HCT116 (cell line): ENCODE results near the gene SLC52A1. TPM values are rescaled to one million over a fixed set of nuclear protein-coding genes. Genes with fewer than 3 reads are reported as not detected.

ENCODE experiments used
- ATAC-seq: fragments of 200-7000 bp; cut with Tn5 transposase; 2 replicates; pipeline ENCODE4 v1.9.1; 2020; ENCODE audit warnings: mild to moderate bottlenecking, moderate library complexity
- BruUV-seq: library from RNA; stranded (reverse); fragments of 400-500 nt; replicated peaks from 2 replicates; lab custom pipeline; 2021; lab: Mats Ljungman, UMichigan
- CTCF ChIA-PET: fragments of 300-600 bp; sonication (Branson Sonifier 250); formaldehyde crosslinking; loops from one replicate; lab custom pipeline; 2021; ENCODE audit warnings: antibody characterized with exemption; lab: Charles Lee
- POLR2A ChIA-PET: fragments of 300-600, 350-600 bp; sonication (Branson Sonifier 250); formaldehyde crosslinking; loops from one replicate; lab custom pipeline; 2021; ENCODE audit warnings: antibody characterized with exemption; lab: Charles Lee
- RAD21 ChIA-PET, 2 experiments: fragments of 300-600 bp; sonication (Branson Sonifier 250); formaldehyde crosslinking; loops; one replicate each; lab custom pipeline; 2023; ENCODE audit warnings: low total read pairs in 2 of 2; ENCODE audit not compliant: uncharacterized antibody in 2 of 2, unreplicated experiment in 2 of 2, low non-redundant PET in 1 of 2; lab: Charles Lee
- DNase-seq: peaks from one replicate; pipeline ENCODE4 v3.0.0-alpha.2; 2010; ENCODE audit warnings: low read depth, low spot score
- H2AFZ ChIP-seq: fragments of 200-600 bp; shearing (Covaris generic), sonication (generic); 2 replicates; pipeline ENCODE4 v1.6.1; 2017; ENCODE audit warnings: low read depth, mixed run types, mixed read lengths, antibody characterized with exemption, low read length; ENCODE audit not compliant: poor library complexity, severe bottlenecking
- H3K27ac ChIP-seq: 2 replicates; pipeline ENCODE4 v1.5.1; 2012; ENCODE audit warnings: low read depth, low read length
- H3K27me3 ChIP-seq: fragments of 200-600 bp; sonication (generic); 2 replicates; pipeline ENCODE4 v1.6.1; 2016; ENCODE audit warnings: mixed run types, low read length, mixed read lengths; ENCODE audit not compliant: insufficient read depth
- H3K36me3 ChIP-seq, 2 experiments: fragments of 200-500 bp in 1 of 2; fragments of 200-600 bp in 1 of 2; sonication (Bioruptor generic) in 1 of 2; sonication (generic) in 1 of 2; 2 replicates each; pipeline versions ENCODE4 v1.5.1 to v1.6.1; 2014 to 2016; ENCODE audit warnings: low read length in 2 of 2, inconsistent platforms in 1 of 2, mixed read lengths in 1 of 2, mixed run types in 1 of 2; ENCODE audit not compliant: insufficient read depth in 2 of 2, control insufficient read depth in 1 of 2
- H3K4me1 ChIP-seq, 2 experiments: fragments of 200-600 bp in 1 of 2; sonication (generic) in 1 of 2; 2 replicates each; pipeline versions ENCODE4 v1.5.1 to v1.6.1; 2012 to 2017; ENCODE audit warnings: low read length in 2 of 2, inconsistent platforms in 1 of 2, mild to moderate bottlenecking in 1 of 2, mixed read lengths in 1 of 2, mixed run types in 1 of 2, moderate library complexity in 1 of 2; ENCODE audit not compliant: insufficient read depth in 2 of 2, control insufficient read depth in 1 of 2
- H3K4me2 ChIP-seq: fragments of 200-600 bp; sonication (generic); 2 replicates; pipeline ENCODE4 v1.6.1; 2017; ENCODE audit warnings: mixed run types, low read length, mixed read lengths
- H3K4me3 ChIP-seq, 2 experiments: fragments of 200-600 bp in 1 of 2; sonication (generic) in 1 of 2; replicated peaks in 1 of 2; 2 replicates each; pipeline ENCODE4 v1.5.1; 2011 to 2016; ENCODE audit warnings: low read length in 2 of 2, control low read depth in 1 of 2, low read depth in 1 of 2, mild to moderate bottlenecking in 1 of 2, mixed read lengths in 1 of 2, mixed run types in 1 of 2
- H3K79me2 ChIP-seq: fragments of 200-600 bp; sonication (generic); 2 replicates; pipeline ENCODE4 v1.6.1; 2017; ENCODE audit warnings: mild to moderate bottlenecking, mixed run types, low read length, moderate library complexity, mixed read lengths; ENCODE audit not compliant: insufficient read depth
- H3K9ac ChIP-seq: fragments of 200-600 bp; sonication (generic); 2 replicates; pipeline ENCODE4 v1.6.1; 2016; ENCODE audit warnings: low read length, mixed read lengths
- H3K9me2 ChIP-seq: fragments of 200-600 bp; sonication (generic), shearing (Covaris generic); 2 replicates; pipeline ENCODE4 v1.6.1; 2017; ENCODE audit warnings: mixed run types, mild to moderate bottlenecking, moderate library complexity; ENCODE audit not compliant: insufficient read depth
- H3K9me3 ChIP-seq, 2 experiments: fragments of 200-500 bp in 1 of 2; fragments of 200-600 bp in 1 of 2; sonication (Bioruptor generic) in 1 of 2; sonication (generic) in 1 of 2; 2 replicates each; pipeline ENCODE4 v1.6.1; 2014 to 2017; ENCODE audit warnings: low read length in 2 of 2, mixed read lengths in 2 of 2, inconsistent platforms in 1 of 2, low read depth in 1 of 2, mild to moderate bottlenecking in 1 of 2, mixed run types in 1 of 2, moderate library complexity in 1 of 2; ENCODE audit not compliant: control insufficient read depth in 1 of 2, insufficient read depth in 1 of 2
- H4K20me1 ChIP-seq: fragments of 200-600 bp; sonication (generic), shearing (Covaris generic); 2 replicates; pipeline ENCODE4 v1.6.1; 2017; ENCODE audit warnings: mixed run types, mild to moderate bottlenecking, moderate library complexity; ENCODE audit not compliant: insufficient read depth
- CTCF ChIP-seq, 3 experiments: fragments of 200-600 bp in 1 of 3; sonication (generic) in 1 of 3; IDR thresholded peaks in 2 of 3; conservative IDR thresholded peaks in 1 of 3; 2 replicates each; pipeline ENCODE4 v1.5.1; 2012 to 2017; ENCODE audit warnings: low read depth in 2 of 3, low read length in 2 of 3, antibody characterized with exemption in 1 of 3, borderline replicate concordance in 1 of 3, control low read depth in 1 of 3, mild to moderate bottlenecking in 1 of 3, mixed read lengths in 1 of 3, mixed run types in 1 of 3, moderate library complexity in 1 of 3; ENCODE audit not compliant: insufficient read depth in 1 of 3
- EGR1 ChIP-seq: IDR thresholded peaks from 2 replicates; pipeline ENCODE4 v1.6.1; 2012; ENCODE audit warnings: low read depth
- ELF1 ChIP-seq: IDR thresholded peaks from 2 replicates; pipeline ENCODE4 v1.6.1; 2012; ENCODE audit warnings: low read depth, borderline replicate concordance
- EZH2phosphoT487 ChIP-seq: fragments of 200-600 bp; IDR thresholded peaks from 2 replicates; pipeline ENCODE4 v1.6.1; 2018; ENCODE audit warnings: antibody characterized with exemption, borderline replicate concordance
- POLR2A ChIP-seq: IDR thresholded peaks from 2 replicates; pipeline ENCODE4 v1.7.0; 2011; ENCODE audit warnings: borderline replicate concordance; ENCODE audit not compliant: insufficient read depth, insufficient read length; ENCODE audit errors: extremely low read depth
- RAD21 ChIP-seq: IDR thresholded peaks from 2 replicates; pipeline ENCODE4 v1.6.1; 2012; ENCODE audit warnings: low read depth, mild to moderate bottlenecking
- REST ChIP-seq: IDR thresholded peaks from 2 replicates; pipeline ENCODE4 v1.6.1; 2012; ENCODE audit warnings: low read depth
- SIN3A ChIP-seq: IDR thresholded peaks from 2 replicates; pipeline ENCODE4 v1.6.1; 2012; ENCODE audit warnings: low read depth
- YY1 ChIP-seq: IDR thresholded peaks from 2 replicates; pipeline ENCODE4 v1.6.1; 2011; ENCODE audit warnings: low read length, low read depth, moderate library complexity, mild to moderate bottlenecking; ENCODE audit not compliant: insufficient replicate concordance; ENCODE audit errors: extremely low read depth
- intact Hi-C: fragments of 100-400 bp; cut with micrococcal nuclease; formaldehyde crosslinking; loops from 2 replicates; pipeline ENCODE4 v1.10.0; 2022
- total RNA-seq: library from RNA; stranded (reverse); gene quantifications from one replicate; pipeline ENCODE4 v1.2.1, GENCODE V29; 2021; ENCODE audit not compliant: unreplicated experiment

Gene SLC52A1
- total RNA-seq, 1 experiment from 2014 or later: not detected

- Histone ChIP-seq H2AFZ (no peak overlapping the region), H3K9ac (no peak overlapping the region), H3K36me3 (no peaks in the 10 kb centered on the region; a peak in 1 of 4 replicates), H3K27me3 (no peaks in the 10 kb centered on the region), H3K4me3 (no peak overlapping the region), H3K4me2 (no peak overlapping the region), H4K20me1 (no peaks in the 10 kb centered on the region), H3K27ac (no peak overlapping the region), H3K9me2 (no peaks in the 10 kb centered on the region), H3K79me2 (no peaks in the 10 kb centered on the region), H3K4me1 (peaks cover 7 to 19% of the 10 kb centered on the region in 2 experiments; a peak in 3 of 4 replicates), H3K9me3 (no peaks in the 10 kb centered on the region)
- intact Hi-C loops: no loop called here
- RAD21 ChIA-PET: interaction anchor here in 1 of 2 experiments (0.7 kb wide), 1 partner anchor 181 kb away, joined by 3 read pairs; no protein-coding TSS in a partner anchor
- TF ChIP-seq REST (no peak), ELF1 (no peak), EGR1 (no peak), POLR2A (no peak), YY1 (no peak), RAD21 (no peak), CTCF (IDR thresholded peaks at IDR 0.05 in 2 of 3, conservative IDR thresholded peaks at IDR 0.05 in 1 of 3; ENCODE audit: borderline replicate concordance in 1 of 3, insufficient read depth in 1 of 3, low read depth in 2 of 3, low read length in 2 of 3) (no peak), SIN3A (no peak), EZH2phosphoT487 (no peak)
- CTCF ChIA-PET: no interaction called here
- ATAC-seq: no peak
- POLR2A ChIA-PET: no interaction called here
- BruUV-seq: no TSS peak
- no peak for DNase-seq
Measured at GRCh38 chr17:5027916-5028315, 7.3 kb downstream of the SLC52A1 start.
